Nephron (organoid): ENCODE data around the gene C10orf53.
"Not testable (repeated sequence)": the region's sequence is repeated elsewhere in the genome, so short reads cannot be mapped to it uniquely, and the experiment has no call there.

Experiments used
- H3K27ac Mint-ChIP-seq, 3 experiments: 2 replicates each; pipeline ENCODE4 v1.8.0; 2020; ENCODE audit warnings: mixed read lengths in 3 of 3, mild to moderate bottlenecking in 2 of 3, moderate library complexity in 1 of 3
- H3K27me3 Mint-ChIP-seq: 2 replicates; pipeline ENCODE4 v1.8.0; 2021; ENCODE audit warnings: low read depth, mild to moderate bottlenecking, moderate library complexity, mixed read lengths
- H3K36me3 Mint-ChIP-seq: 2 replicates; pipeline ENCODE4 v1.8.0; 2020; ENCODE audit warnings: low read depth, mixed read lengths
- H3K4me1 Mint-ChIP-seq: 2 replicates; pipeline ENCODE4 v1.8.0; 2020; ENCODE audit warnings: mixed read lengths
- H3K4me3 Mint-ChIP-seq, 3 experiments: 2 replicates each; pipeline ENCODE4 v1.8.0; 2020; ENCODE audit warnings: mild to moderate bottlenecking in 3 of 3, mixed read lengths in 3 of 3, moderate library complexity in 2 of 3
- H3K9me3 Mint-ChIP-seq: 2 replicates; pipeline ENCODE4 v1.8.0; 2020; ENCODE audit warnings: mixed read lengths
- CTCF ChIP-seq, 3 experiments: fragments of 200-600 bp; sonication (generic); IDR thresholded peaks; one replicate each; pipeline ENCODE4 v1.5.0; 2021; ENCODE audit warnings: antibody characterized with exemption in 3 of 3; ENCODE audit not compliant: unreplicated experiment in 3 of 3

The C10orf53 gene

DNA sequence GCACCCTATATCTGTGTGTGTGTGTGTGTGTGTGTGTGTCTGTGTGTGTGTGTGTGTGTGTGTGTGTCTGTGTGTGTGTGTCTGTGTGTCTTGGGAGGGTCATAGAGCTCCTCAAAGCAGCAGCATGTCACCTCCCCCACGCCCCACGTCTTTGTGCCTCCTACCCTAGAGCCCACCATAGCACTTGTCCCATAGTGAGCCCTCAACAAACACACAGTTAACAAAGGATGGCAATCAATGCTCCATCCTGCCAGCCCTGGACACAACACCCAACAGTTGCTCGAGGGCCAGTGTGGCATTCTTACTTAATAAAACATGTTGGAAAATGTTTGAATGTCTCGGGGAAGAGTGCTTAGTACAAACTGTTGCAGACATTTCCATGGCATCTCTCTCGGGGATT lies 30.5 kb downstream of the C10orf53 start:
- no peak overlapping the region for H3K27ac Mint-ChIP-seq
- H3K9me3 Mint-ChIP-seq, result peaks cover 10% of the 10 kb centered on the region
- TF ChIP-seq CTCF (IDR thresholded peaks at IDR 0.05; ENCODE audit: unreplicated experiment in 3 of 3), result no peak
- peaks cover 9% of the 10 kb centered on the region for H3K27me3 Mint-ChIP-seq
- no peaks in the 10 kb centered on the region for H3K36me3 Mint-ChIP-seq
- no peak overlapping the region for H3K4me3 Mint-ChIP-seq
- no peaks in the 10 kb centered on the region for H3K4me1 Mint-ChIP-seq

- no peak for TF ChIP-seq CTCF (IDR thresholded peaks at IDR 0.05; ENCODE audit: unreplicated experiment in 3 of 3)
- peaks cover 9% of the 10 kb centered on the region for H3K27me3 Mint-ChIP-seq
- peaks cover 8% of the 10 kb centered on the region for H3K9me3 Mint-ChIP-seq
- no peaks in the 10 kb centered on the region for H3K4me1 Mint-ChIP-seq
- H3K27ac Mint-ChIP-seq, result no peak overlapping the region
- no peak overlapping the region for H3K4me3 Mint-ChIP-seq
- no peaks in the 10 kb centered on the region for H3K36me3 Mint-ChIP-seq
These were observed 31.5 kb downstream of the C10orf53 start for GRCh38 chr10:49710966-49711365.

- Mint-ChIP-seq H3K9me3 (peaks cover 10% of the 10 kb centered on the region), H3K4me1 (no peaks in the 10 kb centered on the region)
These were observed 32.0 kb downstream of the C10orf53 start for GRCh38 chr10:49711481-49711880.

GRCh38 chr10:49713266-49713665 lies 33.8 kb downstream of the C10orf53 start:
- Mint-ChIP-seq H3K4me3 (no peak overlapping the region), H3K36me3 (no peaks in the 10 kb centered on the region), H3K9me3 (peaks cover 16% of the 10 kb centered on the region), H3K27ac (no peak overlapping the region), H3K4me1 (no peaks in the 10 kb centered on the region), H3K27me3 (peaks cover 13% of the 10 kb centered on the region)
- TF ChIP-seq CTCF (IDR thresholded peaks at IDR 0.05; ENCODE audit: unreplicated experiment in 3 of 3), result no peak

More at GRCh38 chr10:49711481-49711880, 32.0 kb downstream of the C10orf53 start:
- no peak for TF ChIP-seq CTCF (IDR thresholded peaks at IDR 0.05; ENCODE audit: unreplicated experiment in 3 of 3)
- H3K36me3 Mint-ChIP-seq, result no peaks in the 10 kb centered on the region
- H3K4me3 Mint-ChIP-seq, result no peak overlapping the region
- H3K27ac Mint-ChIP-seq, result no peak overlapping the region
- H3K27me3 Mint-ChIP-seq, result peaks cover 9% of the 10 kb centered on the region

- not testable (repeated sequence) for H3K27ac Mint-ChIP-seq, H3K4me3 Mint-ChIP-seq, H3K36me3 Mint-ChIP-seq, H3K27me3 Mint-ChIP-seq, H3K4me1 Mint-ChIP-seq
- peaks cover 16% of the 10 kb centered on the region for H3K9me3 Mint-ChIP-seq
These were observed 35.7 kb downstream of the C10orf53 start for GRCh38 chr10:49715157-49715556.

DNA sequence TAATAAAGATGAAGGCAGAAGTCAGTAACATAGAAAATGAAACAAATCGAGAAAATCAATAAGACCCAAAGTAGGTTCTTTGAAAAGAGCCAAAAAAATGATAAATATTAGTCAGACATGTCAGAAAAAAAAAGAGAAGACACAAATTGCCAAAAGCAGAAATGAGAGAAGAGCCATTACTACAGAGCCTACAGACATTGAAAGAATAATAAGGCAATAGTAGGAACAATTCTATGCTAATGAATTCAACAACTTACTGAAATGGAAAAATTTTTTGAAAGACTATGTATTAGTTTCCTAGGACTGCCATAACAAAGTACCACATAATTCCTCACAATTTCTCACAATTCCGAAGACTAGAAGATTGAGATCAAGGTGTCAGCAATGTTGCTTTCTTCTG lies 47.1 kb downstream of the C10orf53 start:
- no peak for TF ChIP-seq CTCF (IDR thresholded peaks at IDR 0.05; ENCODE audit: unreplicated experiment in 3 of 3)
- Mint-ChIP-seq H3K27ac (no peak overlapping the region), H3K27me3 (no peaks in the 10 kb centered on the region), H3K4me3 (no peak overlapping the region), H3K36me3 (peaks cover 4% of the 10 kb centered on the region), H3K4me1 (no peaks in the 10 kb centered on the region), H3K9me3 (peaks cover 20% of the 10 kb centered on the region)
